ENCODE data around the gene SNX25. TPM values are rescaled to one million over a fixed set of nuclear protein-coding genes. Genes with fewer than 3 reads are reported as not detected.
"Not testable (repeated sequence)": the region's sequence is repeated elsewhere in the genome, so short reads cannot be mapped to it uniquely, and the experiment has no call there.

Gene SNX25
- total RNA-seq, 1 experiment from 2014 or later, result 19.8 TPM

DNA sequence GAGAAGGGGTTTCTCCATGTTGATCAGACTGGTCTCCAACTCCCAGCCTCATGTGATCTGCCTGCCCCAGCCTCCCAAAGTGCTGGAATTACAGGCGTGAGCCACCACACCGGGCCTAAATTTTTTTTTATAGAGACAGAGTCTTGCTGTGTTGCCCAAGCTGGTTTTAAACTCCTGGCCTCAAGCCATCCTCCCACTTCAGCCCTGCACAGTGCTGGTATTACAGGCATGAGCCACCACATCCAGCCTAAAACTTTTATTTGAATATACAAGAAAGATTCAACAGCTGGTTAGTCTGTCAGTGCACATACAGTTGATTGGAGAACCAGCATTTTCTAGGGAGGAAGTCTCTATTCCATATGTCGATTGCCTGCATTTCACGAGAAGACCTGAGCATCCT lies 95.1 kb downstream of the SNX25 start:
- DNase-seq (ENCODE audit: low read depth), result peak; percentile 18

DNA sequence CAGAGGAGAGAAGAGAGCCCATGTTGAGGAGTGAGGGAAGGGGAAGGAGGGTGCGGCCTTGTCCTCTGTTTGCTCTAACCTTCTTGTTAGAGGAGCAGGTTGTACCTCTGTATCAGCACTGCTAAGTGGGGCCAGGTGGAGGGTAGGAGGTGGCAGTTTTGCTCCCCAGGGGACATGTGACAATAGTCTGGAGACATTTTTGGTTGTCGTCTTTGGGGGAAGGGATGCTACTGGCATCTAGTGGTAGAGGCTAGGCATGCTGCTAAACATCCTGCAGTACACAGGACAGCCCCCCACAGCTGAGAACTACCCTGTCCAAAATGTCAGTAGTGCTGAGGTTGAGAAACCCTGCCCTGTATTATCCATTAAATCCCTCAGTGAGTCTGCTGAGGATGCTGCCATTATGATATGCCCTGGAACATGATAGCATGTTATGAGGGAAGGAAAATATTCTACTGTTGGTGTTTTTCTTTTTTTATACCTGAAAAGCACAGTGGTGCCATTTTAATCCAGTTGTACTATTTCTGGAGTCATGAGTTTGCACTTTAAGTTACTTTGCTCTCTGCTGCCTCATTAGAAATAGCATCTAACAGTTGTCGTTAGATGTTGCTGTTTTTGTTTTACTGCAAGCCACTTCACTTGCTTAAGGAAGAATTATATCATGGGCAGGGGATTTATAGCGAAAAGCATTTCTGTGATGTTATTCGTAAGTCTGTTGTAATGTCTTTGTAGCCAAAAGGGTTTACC lies 95.7 kb downstream of the SNX25 start:
- peak; percentile 51 for DNase-seq (ENCODE audit: low read depth)

DNA sequence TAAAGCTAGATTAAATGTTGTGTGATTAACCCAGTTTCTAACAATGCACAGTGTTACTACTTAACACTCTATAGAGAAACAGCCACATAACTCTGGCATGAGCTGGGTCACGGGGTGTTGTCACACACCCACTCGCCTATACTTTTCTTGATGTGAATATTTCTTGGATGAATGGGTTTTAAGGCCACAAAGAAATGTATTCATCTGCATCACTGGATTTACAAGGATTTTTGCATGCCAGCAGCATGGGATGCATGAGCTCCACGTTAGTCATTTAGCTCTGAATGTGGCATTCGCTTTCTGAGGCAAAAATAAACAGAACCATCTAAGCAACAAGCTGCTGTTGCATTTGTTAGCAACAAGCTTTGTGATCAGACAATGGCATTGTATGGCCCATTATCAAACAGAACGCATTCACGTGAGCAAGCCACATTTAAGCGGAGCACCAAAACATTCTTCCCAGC lies 96.6 kb downstream of the SNX25 start:
- DNase-seq (ENCODE audit: low read depth), result peak; percentile 97

DNA sequence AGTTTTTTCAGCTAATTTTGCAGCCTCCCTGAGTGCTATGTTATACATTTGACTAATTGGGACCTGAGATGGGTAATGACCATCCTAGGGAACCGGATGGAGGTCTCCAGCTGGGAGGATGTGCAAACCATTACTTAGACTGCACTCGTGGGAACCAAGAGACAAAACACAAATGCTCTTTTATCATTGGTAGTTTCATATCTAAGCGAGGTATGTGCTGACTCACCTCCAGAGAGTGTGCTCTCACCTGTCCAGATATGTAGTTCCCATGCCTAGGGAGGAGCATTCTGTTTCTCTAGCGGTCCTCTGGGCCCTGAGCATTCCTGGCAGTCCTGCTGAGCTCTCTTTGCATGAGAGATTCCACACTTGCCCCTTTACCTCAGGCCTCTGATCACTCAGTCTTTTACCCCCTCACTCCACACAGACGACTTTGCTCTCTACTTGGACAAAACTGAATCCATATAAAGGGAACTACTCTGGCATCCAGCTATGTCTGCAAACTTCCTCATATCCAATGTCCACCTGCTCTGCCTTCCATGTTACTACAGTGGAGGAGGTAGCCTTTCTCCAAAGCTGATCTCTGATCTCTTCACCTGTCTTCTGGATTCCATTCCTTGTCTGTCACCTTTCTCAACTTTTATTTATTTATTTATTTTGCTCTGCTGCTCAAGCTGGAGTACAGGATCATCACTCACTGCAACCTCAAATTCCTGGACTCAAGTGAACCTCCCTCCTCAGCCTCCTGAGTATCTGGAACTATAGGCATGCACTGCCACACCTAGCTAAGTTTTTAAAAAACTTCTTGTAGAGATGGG lies 97.9 kb downstream of the SNX25 start:
- peak; percentile 62 for DNase-seq (ENCODE audit: low read depth)

DNA sequence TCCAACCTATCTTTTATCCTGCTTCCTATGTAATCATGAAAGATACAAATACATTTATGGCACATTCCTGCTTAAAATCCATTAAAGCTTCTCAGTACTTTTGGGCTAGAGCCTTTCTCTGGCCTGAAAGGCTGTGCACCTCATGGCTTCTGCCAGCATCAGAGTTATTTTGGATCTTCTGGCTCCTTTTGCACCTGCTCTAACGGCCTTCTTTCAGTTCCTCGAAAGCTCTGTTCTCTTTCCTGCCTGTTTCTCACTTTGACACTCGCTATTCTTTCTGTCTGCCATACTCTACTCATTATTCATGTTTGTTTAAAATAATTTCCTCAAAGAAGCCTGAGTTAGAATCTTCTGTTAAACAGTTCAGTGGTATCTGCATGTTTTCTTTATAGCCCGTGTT lies 100.4 kb downstream of the SNX25 start:
- no peak for DNase-seq (ENCODE audit: low read depth)

DNA sequence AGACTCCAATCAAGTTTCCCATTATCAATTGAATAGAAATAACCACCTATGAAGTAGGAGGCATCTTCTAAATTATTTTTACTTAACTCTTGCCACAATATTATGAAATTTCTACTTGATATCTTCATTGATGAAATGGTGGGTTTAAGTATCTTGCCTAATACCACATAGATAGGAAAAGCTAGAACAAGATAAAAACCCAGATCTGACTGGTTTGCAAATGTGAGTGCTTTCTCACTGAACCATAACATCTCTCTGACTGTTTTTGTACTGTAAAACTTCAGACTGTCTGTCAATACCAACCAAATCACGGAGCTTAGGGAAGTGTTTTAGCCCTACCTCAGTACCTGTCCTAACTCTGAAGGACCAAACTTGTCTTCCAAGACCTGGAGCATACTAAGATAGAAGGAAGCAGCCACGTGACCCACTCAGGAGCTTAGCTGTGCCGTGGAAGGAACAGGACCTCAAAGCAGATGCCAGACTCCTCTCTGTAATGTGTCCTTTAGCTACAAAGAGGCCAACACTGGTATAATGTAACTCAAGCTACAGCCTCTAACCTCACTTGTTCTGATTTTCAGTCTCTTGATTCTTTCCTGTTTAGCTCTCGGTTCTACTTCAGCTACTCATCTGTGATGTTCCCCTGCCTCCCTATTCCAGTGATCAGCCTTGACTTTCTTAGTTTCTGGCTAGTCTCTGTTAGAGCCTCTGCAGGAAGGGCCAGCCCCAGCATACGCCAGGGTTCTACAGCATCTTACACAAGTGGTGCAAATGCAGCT lies 101.9 kb downstream of the SNX25 start:
- no peak for DNase-seq (ENCODE audit: low read depth)

DNA sequence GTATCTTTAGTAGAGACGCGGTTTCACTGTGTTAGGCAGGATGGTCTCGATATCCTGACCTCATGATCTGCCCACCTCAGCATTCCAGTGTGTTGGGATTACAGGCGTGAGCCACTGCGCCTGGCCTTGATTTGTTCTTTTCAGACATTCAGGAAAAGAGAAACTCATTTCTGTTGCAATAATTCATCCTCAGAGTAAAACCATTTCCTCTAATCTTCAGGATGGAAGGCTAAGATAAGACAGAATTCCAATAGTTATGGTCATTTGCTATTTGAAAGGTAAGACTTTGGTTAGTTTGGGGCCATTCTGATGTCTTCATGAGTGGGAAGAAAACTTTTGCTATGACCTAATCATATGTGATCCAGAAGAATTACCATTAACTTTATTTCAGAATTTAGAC lies 103.3 kb downstream of the SNX25 start:
- DNase-seq (ENCODE audit: low read depth), result no peak

DNA sequence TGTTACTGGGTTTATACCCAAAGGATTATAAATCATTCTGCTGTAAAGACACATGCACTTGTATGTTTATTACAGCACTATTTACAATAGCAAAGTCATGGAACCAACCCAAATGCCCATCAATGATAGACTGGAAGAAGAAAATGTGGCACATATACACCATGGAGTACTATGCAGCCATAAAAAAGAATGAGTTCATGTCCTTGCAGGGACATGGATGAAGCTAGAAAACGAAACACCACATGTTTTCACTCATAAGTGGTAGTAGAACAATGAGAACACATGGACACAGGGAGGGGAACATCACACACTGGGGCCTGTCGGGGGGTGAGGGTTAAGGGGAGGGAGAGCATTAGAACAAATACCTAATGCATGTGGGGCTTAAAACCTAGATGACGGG lies 108.1 kb downstream of the SNX25 start:
- DNase-seq (ENCODE audit: low read depth), result not testable (repeated sequence)

DNA sequence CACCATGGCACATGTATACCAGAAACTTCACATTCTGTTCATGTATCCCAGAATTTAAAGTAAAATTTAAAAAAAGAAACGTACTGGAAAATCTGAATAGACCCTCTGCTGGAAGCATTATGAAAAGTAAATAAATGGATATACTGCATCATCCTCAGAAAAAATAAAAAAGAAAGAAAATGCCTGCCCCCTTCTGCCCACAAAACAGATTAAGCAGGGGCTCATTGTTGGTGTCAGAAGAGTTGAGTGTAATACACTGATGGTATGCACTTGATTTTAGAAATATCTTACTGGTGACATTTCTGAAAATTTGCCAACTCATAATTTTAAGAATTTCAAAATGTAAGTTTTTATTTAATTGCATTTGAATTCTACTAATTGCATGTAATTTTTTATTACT lies 108.5 kb downstream of the SNX25 start:
- peak; percentile 9 for DNase-seq (ENCODE audit: low read depth)

DNA sequence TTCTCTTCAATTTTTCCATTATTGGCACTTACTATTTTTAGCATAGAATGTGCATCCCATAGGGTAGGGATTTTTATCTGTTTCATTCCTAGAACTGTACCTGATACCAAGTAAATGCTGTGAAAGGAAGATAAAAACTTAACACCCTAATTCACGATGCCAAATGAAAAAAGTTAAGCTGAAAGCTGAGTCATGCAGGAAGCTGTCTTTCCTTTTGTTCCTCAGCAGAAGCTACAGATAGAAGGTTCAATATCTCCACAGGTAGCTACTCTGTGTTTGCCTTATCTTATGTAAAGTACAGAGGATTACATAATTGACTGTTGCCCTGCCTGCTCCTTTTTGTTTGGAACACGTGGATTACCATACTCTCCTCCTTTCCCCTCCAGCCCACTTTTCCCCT lies 109.3 kb downstream of the SNX25 start:
- peak; percentile 32 for DNase-seq (ENCODE audit: low read depth)

DNA sequence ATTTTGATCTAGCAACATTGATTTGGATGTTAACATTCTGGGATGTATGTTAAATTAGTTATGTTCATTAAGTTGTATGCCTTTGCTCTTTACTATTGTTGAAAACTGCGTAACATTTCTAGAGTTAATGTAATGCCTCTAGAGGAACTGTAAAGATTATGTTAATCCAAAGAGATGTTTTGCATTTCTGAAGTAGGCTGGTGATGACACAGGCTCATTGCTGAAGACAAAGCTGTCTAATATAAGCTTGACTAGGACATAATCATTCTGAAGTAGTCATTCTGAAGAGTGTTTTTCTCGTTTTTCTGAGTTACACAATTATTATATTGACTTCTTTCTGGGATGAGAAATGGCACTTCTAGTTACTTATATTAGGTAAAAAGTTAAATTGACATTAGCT lies 113.4 kb downstream of the SNX25 start:
- no peak for DNase-seq (ENCODE audit: low read depth)

DNA sequence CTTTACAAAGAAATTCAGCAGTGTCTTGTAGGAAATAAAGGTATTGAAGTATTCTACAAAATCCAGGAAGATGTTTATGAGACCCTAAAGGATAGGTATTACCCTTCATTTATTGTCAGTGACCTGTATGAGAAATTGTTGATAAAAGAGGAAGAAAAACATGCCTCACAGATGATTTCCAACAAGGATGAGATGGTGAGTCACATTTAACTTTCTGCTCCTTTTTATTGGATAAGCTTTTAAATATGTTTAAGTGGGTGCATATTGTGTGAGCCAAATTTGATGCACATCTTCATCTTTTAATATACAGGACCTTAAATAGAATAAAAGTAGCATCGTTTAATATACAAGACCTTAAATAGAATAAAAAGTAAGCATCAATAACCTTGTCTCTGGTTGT lies 114.2 kb downstream of the SNX25 start:
- DNase-seq (ENCODE audit: low read depth), result peak; percentile 37

DNA sequence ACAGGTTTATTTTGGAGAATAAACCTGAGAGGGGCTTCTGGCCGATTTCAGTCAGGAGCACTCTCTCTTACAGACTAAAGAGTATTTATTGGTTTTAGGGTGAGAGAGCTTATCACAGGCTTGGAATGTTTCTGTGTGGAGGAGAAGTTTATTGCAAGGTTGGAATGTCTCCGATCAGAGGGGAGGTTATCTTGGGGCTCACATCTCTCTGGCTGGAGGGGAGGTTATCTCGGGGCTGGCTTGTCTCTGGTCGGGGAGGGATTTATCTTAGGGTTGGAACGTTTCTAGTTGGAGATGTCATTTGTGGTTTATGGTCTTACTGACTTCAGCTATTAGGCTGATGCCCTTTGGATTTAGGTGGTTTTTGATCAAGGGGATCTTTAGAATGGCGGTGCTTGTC lies 115.0 kb downstream of the SNX25 start:
- DNase-seq (ENCODE audit: low read depth), result peak; percentile 73

DNA sequence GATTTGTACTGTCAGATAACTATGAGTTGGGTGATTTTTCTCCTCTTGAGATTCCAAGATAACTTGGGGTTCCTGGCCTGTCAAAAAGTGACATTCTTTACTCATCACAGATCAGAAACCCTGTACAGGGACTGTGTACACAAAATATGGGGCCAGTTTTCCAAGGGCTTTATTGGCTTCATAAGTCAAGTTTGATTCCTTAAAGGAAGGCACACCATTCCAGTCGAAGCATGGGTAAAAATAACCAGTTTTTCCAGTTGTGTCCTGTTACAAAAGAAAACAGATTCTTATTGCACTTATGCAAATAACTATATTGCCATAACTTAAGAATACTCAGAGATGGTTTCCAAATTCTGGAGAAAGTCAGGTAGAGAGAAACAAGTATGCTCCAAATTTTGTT lies 116.3 kb downstream of the SNX25 start:
- not testable (repeated sequence) for DNase-seq (ENCODE audit: low read depth)

DNA sequence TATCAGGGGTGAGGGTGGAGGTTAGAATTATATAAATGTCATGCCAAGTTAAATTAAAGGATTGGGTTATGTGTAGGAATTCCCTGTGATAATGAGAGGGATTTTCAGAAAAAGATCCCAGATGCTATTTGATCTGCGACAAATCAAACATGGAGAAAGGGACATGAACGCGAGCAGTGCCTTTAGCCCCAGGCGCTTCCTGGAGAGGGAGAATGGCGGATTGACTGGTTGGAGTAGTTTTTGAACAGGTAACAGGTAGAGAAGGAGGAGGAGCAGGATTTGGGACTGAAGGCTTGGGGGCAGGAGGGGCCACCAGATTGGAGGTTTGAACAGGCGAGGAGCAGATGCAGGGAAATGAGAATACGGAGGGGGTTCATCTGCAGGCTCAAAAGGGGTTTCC lies 119.2 kb downstream of the SNX25 start:
- DNase-seq (ENCODE audit: low read depth), result no peak

DNA sequence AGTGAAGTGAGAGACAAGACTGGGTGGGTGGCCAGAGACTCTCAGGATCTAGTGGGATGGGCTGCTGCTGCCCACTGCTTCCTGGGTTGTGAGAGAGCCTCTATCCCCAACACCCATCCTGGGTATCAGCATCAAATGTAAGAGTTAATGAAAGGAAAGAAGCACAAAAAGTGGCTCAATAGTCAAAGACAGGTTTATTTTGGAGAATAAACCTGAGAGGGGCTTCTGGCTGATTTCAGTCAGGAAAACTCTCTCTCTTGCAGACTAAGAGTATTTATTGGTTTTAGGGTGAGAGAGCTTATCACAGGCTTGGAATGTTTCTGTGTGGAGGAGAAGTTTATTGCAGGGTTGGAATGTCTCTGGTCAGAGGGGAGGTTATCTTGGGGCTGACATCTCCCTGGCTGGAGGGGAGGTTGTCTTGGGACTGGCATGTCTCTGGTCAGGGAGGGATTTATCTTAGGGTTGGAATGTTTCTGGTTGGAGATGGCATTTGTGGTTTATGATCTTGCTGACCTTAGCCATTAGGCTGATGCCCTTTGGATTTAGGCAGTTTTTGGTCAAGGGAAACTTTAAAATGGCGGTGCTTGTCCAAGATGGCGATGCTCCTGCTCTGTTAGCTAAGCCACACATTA lies 120.6 kb downstream of the SNX25 start:
- peak; percentile 79 for DNase-seq (ENCODE audit: low read depth)

DNA sequence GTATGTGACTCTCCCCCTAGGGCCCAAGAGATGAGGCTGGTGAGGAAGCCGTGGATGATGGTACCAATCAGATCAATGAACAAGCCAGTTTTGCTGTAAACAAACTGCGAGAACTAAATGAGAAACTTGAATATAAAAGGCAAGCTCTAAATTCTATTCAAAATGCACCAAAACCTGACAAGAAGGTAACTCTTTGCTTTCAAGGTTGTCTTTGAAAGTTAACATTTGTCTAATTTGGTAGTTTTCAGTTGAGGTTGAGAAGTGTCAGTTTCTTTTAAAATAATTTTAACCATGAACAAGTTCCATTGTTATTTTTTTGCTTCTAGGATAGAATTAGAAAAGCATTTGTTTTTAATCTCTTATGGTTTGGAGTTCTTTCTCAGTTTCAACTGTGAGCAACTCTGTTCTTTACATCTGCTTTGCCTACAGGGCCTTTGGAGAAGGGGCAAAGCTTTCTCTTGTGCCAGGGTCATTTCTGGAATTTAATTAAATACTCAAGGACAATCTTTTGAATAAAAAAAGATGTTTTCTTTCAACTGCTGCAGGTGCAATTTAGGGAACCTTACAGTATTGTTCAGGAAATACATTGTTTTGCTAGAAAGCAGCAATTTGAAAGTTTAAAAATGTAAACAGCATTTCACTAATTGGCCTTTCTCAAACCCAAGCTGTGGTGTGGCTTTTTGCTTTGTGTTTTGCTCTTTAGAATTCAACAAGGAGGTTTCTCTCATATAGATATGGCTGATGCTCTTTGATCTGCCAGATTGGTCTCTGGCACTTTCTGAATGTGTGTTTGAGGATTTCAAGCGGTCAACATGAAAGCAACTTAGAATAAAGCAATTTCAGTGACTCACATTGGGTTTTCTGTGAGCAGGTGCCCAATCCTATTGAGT lies 123.4 kb downstream of the SNX25 start:
- no peak for DNase-seq (ENCODE audit: low read depth)

DNA sequence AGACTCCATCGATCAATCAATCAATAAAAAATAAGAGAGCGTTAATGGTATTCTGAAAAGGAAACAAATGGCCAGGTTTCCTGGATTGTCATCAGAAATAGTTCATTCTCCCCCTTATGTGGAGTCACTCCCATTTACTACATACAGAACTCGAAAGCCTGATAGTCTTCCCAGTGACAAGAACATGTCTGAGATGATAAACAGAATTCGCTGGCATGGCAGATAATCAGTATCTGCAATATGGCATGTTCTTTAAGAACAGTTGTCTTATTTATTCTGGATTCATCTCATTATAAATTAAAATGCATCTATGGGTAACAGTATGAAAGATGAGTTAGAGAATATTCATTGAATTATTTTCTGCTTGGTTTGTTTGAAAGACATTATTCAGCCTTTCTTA lies 124.9 kb downstream of the SNX25 start:
- no peak for DNase-seq (ENCODE audit: low read depth)

DNA sequence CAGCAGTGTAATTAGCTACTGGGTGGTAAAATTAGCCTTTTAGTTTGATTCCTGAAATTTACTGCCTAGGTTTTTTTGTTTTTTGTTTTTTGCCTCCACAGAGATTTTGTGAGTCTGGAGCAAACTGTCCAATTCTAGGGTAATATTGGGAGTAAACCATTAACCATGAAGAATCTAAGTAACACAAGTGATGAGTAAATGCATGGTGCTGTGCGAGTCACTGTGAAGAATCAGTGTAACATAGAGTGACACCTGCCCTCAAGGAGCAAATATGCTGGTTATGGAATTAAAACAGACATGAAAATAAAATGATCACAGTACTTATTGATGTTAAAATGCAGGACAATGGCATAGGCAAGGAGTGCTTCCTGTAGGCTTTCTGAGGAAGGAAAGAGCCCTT lies 126.2 kb downstream of the SNX25 start:
- no peak for DNase-seq (ENCODE audit: low read depth)

DNA sequence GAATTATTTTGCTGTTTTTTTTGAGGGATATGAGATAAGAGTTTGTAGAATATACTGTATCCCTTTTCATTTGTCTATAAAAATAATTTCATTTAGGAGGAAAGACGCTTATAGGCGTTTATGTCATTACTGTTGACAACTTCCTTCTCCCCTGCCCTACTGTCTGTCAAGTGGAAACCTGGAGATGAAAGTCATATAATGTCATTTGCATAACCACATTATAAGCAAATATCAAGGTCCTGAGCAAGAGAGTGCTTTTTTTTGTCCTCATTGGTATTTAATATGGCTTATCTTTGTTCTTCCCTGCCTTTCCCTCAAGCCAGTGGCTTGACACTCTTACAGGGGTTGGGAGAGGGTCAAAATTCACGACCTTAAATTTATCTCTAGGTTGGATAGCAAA lies 130.5 kb downstream of the SNX25 start:
- DNase-seq (ENCODE audit: low read depth), result no peak

DNA sequence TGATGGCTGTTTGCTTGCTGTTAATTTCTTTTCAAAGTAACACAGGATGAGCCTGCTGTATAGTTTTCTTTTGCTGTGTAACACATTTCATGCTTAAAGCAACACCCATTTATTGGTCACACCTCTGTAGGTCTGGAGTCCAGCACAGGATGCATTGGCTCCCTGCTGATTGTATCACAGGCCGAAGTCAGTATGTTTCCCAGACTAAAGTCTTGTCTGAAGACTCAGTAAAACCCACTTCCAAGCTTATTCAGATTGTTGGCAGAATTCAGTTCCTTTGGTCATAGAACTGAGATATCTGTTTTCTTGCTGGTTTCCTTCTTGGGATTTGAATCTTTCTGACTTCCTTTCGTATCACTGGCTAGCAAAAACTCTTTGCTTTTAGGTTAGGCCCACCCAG lies 132.0 kb downstream of the SNX25 start:
- DNase-seq (ENCODE audit: low read depth), result no peak

Measured in M059J (cell line).